Smooth muscle cell of the umbilical artery (primary cell): ENCODE measurements around the gene PP2D1. TPM values are rescaled to one million over a fixed set of nuclear protein-coding genes. Genes with fewer than 3 reads are reported as not detected.

Source experiments
- total RNA-seq: library from RNA; depleted of rRNA; stranded (reverse); fragments of >200 nt; gene quantifications from 2 replicates; pipeline ENCODE4 v1.2.3, GENCODE V29; 2014

Gene PP2D1, protein sequence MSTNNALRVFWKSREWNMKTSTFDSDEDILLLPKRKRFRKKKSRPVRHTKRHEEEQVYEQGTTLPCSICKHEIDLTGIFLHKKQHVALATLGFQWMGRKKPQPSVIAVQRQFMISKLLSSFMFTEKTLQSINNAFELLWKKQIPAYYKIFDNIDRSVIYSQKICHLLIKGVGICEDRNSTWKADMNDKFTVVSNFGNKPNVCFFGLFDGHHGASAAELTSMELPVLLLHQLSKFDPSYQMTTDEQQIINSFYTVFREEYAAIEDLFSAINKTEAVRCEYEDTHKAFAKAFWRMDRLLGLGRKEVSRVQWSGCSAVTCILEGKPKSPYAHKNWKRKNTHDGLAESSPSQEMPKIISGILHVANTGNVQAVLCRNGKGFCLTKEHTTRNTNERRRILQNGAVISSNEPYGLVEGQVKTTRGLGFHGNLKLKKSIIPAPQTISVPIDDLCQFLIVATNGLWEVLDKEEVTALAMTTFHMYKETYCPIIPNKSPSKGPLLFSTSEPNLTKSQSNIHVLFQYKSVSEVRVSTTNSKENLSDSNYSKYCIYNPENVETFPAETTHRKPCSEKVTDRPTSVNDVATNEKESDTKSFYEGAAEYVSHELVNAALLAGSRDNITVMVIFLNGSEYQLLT
- total RNA-seq: not detected in 2 replicates

DNA sequence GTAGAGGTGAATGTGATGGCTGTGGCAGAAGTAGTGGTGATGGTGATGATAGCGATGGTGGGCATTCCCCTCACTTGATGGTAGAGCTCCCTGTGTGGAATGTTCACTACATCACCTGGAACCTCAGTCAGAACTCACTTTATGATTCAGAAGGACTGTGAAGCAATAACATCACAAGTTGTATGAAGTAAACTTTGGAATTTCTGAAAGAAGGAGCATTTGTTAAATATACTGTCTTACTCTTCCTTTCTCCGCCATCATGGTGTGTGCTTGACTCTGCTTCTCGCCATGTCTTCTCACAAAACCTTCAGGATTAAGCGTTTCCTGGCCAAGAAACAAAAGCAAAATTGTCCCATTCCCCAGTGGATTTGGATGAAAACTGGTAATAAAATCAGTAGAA, at the start of gene PP2D1:
TSS of gene PP2D1 (minus strand) at position 101 of the 400 bp plus-strand sequence. CDS start 192 bp downstream, outside the sequence.

DNA sequence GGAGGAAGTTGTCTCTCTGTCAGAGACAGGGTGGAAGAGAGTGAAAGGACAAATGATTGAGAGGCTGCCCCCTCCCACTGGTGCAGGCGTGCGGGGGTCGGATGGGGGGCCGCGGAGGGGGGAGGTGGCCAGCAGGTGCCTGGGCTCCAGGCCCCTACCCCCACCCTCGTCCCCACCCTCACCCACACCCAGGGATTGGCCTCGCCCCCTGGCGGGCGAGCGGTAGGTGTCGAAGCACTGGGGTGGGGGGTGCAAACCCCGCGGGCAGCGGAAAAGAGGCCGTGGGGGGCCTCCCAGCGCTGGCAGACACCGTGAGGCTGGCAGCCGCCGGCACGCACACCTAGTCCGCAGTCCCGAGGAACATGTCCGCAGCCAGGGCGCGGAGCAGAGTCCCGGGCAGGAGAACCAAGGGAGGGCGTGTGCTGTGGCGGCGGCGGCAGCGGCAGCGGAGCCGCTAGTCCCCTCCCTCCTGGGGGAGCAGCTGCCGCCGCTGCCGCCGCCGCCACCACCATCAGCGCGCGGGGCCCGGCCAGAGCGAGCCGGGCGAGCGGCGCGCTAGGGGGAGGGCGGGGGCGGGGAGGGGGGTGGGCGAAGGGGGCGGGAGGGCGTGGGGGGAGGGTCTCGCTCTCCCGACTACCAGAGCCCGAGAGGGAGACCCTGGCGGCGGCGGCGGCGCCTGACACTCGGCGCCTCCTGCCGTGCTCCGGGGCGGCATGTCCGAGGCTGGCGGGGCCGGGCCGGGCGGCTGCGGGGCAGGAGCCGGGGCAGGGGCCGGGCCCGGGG, 27.9 kb upstream of the PP2D1 start, which contains the start of gene KAT2B:
TSS of gene KAT2B (plus strand) at position 682 of the 783 bp plus-strand sequence. CDS start at position 714, 32 bp downstream.

DNA sequence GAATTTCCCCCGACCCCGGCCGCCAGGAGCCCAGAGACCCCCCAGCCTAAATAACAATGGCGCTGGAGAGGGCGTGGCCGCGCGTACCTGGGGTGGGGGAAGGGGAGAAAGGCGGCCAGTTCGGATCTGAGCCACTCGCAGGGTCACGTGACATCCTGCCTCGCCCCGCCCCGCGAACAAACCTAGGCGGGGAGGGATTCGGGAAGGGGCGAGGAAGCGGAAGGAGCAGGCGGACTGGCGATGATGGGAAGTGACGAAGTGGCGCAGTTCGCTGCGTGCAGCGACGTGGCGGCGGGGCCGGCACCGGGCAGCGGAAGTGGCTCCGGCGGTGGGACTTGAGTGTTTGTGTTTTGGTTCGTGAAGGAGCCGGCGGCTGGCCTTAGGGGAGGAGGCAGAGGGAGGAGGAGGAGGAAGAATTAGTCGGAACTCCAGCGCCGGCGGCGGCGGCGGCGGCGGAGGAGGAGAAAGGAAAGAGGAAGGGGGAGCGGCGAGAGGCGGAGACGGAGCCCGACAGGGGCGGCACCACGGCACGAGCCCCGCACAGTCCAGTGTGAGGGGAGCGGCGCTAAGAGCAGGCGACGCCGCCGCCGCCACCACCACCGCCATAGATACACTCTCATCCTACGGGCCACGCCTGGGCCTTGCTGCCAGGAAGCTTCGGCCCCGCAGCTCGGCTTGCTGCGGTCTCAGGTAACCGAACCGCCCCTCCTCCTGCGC, 65.1 kb downstream of the PP2D1 start, which contains the start of gene RAB5A:
TSS of gene RAB5A (plus strand) at position 266 of the 717 bp plus-strand sequence. CDS start 3,802 bp downstream, outside the sequence.

Other genes with a start within 250 kb of the PP2D1 start
- 0.42 and 0.59 TPM in 2 replicates for gene EFHB, start 78.0 kb downstream of the PP2D1 start, total RNA-seq
- gene RAB5A, start 65.2 kb downstream of the PP2D1 start, total RNA-seq: 58.5 and 77.3 TPM in 2 replicates
- gene KAT2B, start 28.2 kb upstream of the PP2D1 start, total RNA-seq: 4.8 and 6.8 TPM in 2 replicates
- gene SGO1, start 173.9 kb upstream of the PP2D1 start, total RNA-seq: 0.59 and 4.9 TPM in 2 replicates